ENCODE measurements around the gene RBMX.

- TF ChIP-seq, protein P1, sequence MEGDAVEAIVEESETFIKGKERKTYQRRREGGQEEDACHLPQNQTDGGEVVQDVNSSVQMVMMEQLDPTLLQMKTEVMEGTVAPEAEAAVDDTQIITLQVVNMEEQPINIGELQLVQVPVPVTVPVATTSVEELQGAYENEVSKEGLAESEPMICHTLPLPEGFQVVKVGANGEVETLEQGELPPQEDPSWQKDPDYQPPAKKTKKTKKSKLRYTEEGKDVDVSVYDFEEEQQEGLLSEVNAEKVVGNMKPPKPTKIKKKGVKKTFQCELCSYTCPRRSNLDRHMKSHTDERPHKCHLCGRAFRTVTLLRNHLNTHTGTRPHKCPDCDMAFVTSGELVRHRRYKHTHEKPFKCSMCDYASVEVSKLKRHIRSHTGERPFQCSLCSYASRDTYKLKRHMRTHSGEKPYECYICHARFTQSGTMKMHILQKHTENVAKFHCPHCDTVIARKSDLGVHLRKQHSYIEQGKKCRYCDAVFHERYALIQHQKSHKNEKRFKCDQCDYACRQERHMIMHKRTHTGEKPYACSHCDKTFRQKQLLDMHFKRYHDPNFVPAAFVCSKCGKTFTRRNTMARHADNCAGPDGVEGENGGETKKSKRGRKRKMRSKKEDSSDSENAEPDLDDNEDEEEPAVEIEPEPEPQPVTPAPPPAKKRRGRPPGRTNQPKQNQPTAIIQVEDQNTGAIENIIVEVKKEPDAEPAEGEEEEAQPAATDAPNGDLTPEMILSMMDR (IDR thresholded peaks at IDR 0.05): no peak
- no peak for TF ChIP-seq EP300 (IDR thresholded peaks at IDR 0.05)
Observed at GRCh38 chrX:136879001-136879687, 1.4 kb downstream of the RBMX start.

Measured in ovary (tissue), 3 donors.